ENCODE measurements around the gene PCGF5.
"Not testable (repeated sequence)": the region's sequence is repeated elsewhere in the genome, so short reads cannot be mapped to it uniquely, and the experiment has no call there.

PCGF5 gene

GRCh38 chr10:91309711-91310110, 89.2 kb downstream of the PCGF5 start:
- Mint-ChIP-seq H3K36me3 (ENCODE audit: low read depth) (no peaks in the 10 kb centered on the region), H3K4me1 (ENCODE audit: low read depth) (no peaks in the 10 kb centered on the region), H3K27me3 (ENCODE audit: low read depth) (peaks cover 4% of the 10 kb centered on the region), H3K4me3 (no peak overlapping the region), H3K9me3 (no peaks in the 10 kb centered on the region), H3K27ac (no peak overlapping the region)
- DNase-seq (ENCODE audit: low spot score) = no peak

- DNase-seq (ENCODE audit: low spot score) = no peak
- H3K4me1 Mint-ChIP-seq (ENCODE audit: low read depth) = no peaks in the 10 kb centered on the region
- no peak overlapping the region for H3K4me3 Mint-ChIP-seq
- no peaks in the 10 kb centered on the region for H3K9me3 Mint-ChIP-seq
- H3K36me3 Mint-ChIP-seq (ENCODE audit: low read depth) = no peaks in the 10 kb centered on the region
- H3K27me3 Mint-ChIP-seq (ENCODE audit: low read depth) = peaks cover 4% of the 10 kb centered on the region
- H3K27ac Mint-ChIP-seq = no peak overlapping the region
Observed at GRCh38 chr10:91311601-91312381, 91.3 kb downstream of the PCGF5 start.

- H3K36me3 Mint-ChIP-seq (ENCODE audit: low read depth) = no peaks in the 10 kb centered on the region
- DNase-seq (ENCODE audit: low spot score) = no peak
- no peaks in the 10 kb centered on the region for H3K9me3 Mint-ChIP-seq
- H3K4me3 Mint-ChIP-seq = no peak overlapping the region
- no peaks in the 10 kb centered on the region for H3K4me1 Mint-ChIP-seq (ENCODE audit: low read depth)
- no peak overlapping the region for H3K27ac Mint-ChIP-seq
- H3K27me3 Mint-ChIP-seq (ENCODE audit: low read depth) = peaks cover 4% of the 10 kb centered on the region
Observed at GRCh38 chr10:91312382-91312733, 91.9 kb downstream of the PCGF5 start.

GRCh38 chr10:91313796-91314485, 93.5 kb downstream of the PCGF5 start:
- peaks cover 2% of the 10 kb centered on the region for H3K27me3 Mint-ChIP-seq (ENCODE audit: low read depth)
- H3K4me1 Mint-ChIP-seq (ENCODE audit: low read depth) = no peaks in the 10 kb centered on the region
- no peak overlapping the region for H3K4me3 Mint-ChIP-seq
- no peak overlapping the region for H3K27ac Mint-ChIP-seq
- no peaks in the 10 kb centered on the region for H3K36me3 Mint-ChIP-seq (ENCODE audit: low read depth)
- DNase-seq (ENCODE audit: low spot score) = no peak
- no peaks in the 10 kb centered on the region for H3K9me3 Mint-ChIP-seq

GRCh38 chr10:91316486-91316885, 96.0 kb downstream of the PCGF5 start:
- no peak overlapping the region for H3K27ac Mint-ChIP-seq
- H3K27me3 Mint-ChIP-seq (ENCODE audit: low read depth) = no peaks in the 10 kb centered on the region
- H3K36me3 Mint-ChIP-seq (ENCODE audit: low read depth) = no peaks in the 10 kb centered on the region
- no peak overlapping the region for H3K4me3 Mint-ChIP-seq
- DNase-seq (ENCODE audit: low spot score) = no peak
- no peaks in the 10 kb centered on the region for H3K9me3 Mint-ChIP-seq
- no peaks in the 10 kb centered on the region for H3K4me1 Mint-ChIP-seq (ENCODE audit: low read depth)

- Mint-ChIP-seq H3K9me3 (no peaks in the 10 kb centered on the region), H3K36me3 (ENCODE audit: low read depth) (no peaks in the 10 kb centered on the region), H3K27me3 (ENCODE audit: low read depth) (no peaks in the 10 kb centered on the region), H3K27ac (no peak overlapping the region), H3K4me1 (ENCODE audit: low read depth) (no peaks in the 10 kb centered on the region), H3K4me3 (no peak overlapping the region)
- no peak for DNase-seq (ENCODE audit: low spot score)
Observed at GRCh38 chr10:91317541-91317940, 97.1 kb downstream of the PCGF5 start.

- H3K9me3 Mint-ChIP-seq = no peaks in the 10 kb centered on the region
- H3K27ac Mint-ChIP-seq = no peak overlapping the region
- no peaks in the 10 kb centered on the region for H3K36me3 Mint-ChIP-seq (ENCODE audit: low read depth)
- no peaks in the 10 kb centered on the region for H3K4me1 Mint-ChIP-seq (ENCODE audit: low read depth)
- H3K4me3 Mint-ChIP-seq = no peak overlapping the region
- DNase-seq (ENCODE audit: low spot score) = no peak
- H3K27me3 Mint-ChIP-seq (ENCODE audit: low read depth) = no peaks in the 10 kb centered on the region
Observed at GRCh38 chr10:91319336-91319735, 98.9 kb downstream of the PCGF5 start.

GRCh38 chr10:91323293-91323905, 102.9 kb downstream of the PCGF5 start:
- not testable (repeated sequence) for H3K9me3 Mint-ChIP-seq; H3K4me3 Mint-ChIP-seq; H3K27ac Mint-ChIP-seq; H3K4me1 Mint-ChIP-seq (ENCODE audit: low read depth); DNase-seq (ENCODE audit: low spot score); H3K27me3 Mint-ChIP-seq (ENCODE audit: low read depth); H3K36me3 Mint-ChIP-seq (ENCODE audit: low read depth)

GRCh38 chr10:91328320-91328984, 108.0 kb downstream of the PCGF5 start:
- DNase-seq (ENCODE audit: low spot score) = no peak
- no peak overlapping the region for H3K4me3 Mint-ChIP-seq
- H3K27me3 Mint-ChIP-seq (ENCODE audit: low read depth) = no peaks in the 10 kb centered on the region
- no peaks in the 10 kb centered on the region for H3K9me3 Mint-ChIP-seq
- no peaks in the 10 kb centered on the region for H3K36me3 Mint-ChIP-seq (ENCODE audit: low read depth)
- no peak overlapping the region for H3K27ac Mint-ChIP-seq
- H3K4me1 Mint-ChIP-seq (ENCODE audit: low read depth) = no peaks in the 10 kb centered on the region

All from T-helper 2 cell treated with Interferon-gamma antibody and Interleukin-4, amounts not matched to agents 5 μg/mL and 100 μg/mL, for 36 hours (primary cell).